Activated naive CD4-positive, alpha-beta T cell (primary cell): ENCODE data around the gene KCNQ5.
"Not testable (repeated sequence)": the region's sequence is repeated elsewhere in the genome, so short reads cannot be mapped to it uniquely, and the experiment has no call there.

ENCODE experiments used
- DNase-seq, 4 experiments: peaks; one replicate each; lab custom pipeline; 2025; lab: John Stamatoyannopoulos, UW

KCNQ5 gene

DNA sequence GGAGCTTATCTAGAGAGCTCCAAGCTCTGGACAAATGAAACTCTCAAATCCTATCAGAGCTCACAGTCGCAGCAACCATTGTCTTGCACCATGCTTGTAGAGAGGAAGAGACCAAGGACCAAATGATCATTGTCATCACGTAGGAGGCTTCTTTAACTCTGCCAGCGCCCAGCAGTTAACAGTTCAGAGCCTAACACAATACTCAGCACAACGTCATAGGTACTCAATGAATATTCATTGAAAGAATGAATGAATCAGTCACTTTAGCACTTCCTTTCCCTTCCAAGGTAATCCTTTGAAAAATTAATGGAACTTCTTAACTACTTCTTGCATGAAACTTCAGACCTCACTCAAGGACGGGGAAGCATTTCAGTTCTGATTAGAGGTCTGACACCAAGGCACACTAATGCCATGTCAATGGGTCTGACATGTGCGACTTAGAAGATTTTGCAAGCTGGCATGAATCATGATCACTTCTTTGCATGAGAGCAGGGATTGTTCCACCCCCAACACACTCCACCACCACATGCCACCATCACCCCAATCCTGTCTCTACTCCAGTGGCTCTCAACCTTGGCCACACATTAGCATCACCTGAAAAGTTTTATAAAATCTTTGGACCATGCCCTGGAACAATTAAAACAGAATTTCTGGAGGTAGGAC lies 558.3 kb downstream of the KCNQ5 start:
- no peak for DNase-seq

DNA sequence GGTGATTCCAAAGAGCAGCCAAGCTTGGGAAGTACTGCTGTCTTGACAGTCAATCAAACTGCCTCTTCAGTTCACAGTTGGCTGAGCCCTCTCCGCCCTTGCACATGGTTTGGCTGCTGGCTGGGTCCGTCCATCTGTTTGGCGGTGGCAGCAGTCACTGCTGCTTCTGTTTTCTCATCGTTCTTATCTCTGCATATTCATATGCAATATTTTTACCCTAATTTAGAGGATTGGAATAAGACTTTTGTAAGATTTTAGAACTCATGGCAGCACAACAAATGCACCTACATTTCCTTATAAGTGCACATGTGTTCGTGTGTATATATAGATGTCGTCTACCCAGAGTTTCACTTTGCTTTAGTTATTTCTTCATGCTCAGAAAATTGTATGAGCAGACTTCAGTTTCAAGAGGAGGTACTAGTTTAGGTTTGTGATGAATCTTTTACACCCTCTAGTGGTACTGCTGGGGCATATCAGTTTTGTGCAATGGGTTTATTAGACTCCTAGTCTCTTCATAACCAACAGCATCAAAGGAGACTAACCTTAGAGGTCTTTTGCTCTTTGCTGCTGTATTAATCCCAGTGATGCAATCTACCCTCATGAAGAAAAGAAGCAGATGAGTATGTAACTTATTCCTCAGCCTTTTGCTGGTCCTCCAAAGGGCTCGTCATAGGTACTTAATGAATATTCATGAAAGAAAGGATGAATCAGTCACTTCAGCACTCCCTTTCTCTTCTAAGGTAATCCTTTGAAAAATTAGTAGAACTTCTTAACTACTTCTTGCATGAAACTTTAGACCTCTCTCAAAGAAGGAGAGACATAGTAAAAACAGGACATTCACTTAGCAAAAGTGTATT lies 559.1 kb downstream of the KCNQ5 start:
- DNase-seq = no peak

DNA sequence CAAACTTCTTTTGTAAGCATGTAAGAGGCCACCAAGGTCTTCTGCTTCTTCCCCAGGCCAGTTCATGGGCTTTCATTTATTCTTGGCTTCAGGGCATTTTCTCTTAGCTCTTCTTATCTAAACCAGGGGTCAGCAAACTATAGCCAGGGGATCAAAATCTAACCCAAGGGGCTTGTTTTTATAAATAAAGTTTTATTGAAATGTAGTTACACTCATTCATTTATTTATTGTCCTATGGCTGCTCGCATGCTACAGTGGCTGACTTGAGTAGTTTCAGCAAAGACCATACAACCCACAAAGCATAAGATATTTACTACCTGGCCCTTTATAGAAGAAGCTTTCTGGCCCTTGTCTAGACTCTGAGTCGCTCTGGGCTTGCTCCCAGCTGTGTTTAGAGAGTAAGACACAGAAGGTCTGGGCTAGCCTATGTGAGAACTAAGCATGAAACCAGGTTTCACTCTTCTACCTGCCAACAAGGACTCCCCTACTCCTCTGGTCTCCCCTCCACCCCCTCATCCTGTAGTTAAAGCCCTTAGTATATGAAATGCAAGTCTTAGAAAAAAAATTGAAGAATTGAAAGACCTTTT lies 560.2 kb downstream of the KCNQ5 start:
- no peak for DNase-seq

DNA sequence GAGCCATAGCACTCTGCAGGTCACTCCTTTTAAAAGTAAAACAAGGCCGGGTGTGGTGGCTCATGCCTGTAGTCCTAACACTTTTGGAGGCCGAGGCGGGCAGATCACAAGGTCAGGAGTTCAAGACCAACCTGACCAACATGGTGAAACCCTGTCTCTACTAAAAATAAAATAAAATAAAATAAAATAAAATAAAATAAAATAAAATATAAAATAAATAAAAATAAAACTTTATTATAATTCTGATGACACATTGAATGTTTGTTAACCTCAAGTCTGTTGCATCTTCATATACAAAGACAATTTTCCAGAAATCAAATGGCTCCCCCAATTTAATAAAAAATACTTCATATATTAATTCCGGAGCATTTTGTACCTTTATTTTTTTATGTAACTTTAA lies 571.4 kb downstream of the KCNQ5 start:
- DNase-seq = not testable (repeated sequence)

DNA sequence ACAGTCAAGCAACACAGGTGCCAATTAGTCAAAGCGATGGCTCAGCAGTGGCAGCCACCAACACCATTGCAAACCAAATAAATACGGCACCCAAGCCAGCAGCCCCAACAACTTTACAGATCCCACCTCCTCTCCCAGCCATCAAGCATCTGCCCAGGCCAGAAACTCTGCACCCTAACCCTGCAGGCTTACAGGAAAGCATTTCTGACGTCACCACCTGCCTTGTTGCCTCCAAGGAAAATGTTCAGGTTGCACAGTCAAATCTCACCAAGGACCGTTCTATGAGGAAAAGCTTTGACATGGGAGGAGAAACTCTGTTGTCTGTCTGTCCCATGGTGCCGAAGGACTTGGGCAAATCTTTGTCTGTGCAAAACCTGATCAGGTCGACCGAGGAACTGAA lies 572.9 kb downstream of the KCNQ5 start:
- DNase-seq = no peak

DNA sequence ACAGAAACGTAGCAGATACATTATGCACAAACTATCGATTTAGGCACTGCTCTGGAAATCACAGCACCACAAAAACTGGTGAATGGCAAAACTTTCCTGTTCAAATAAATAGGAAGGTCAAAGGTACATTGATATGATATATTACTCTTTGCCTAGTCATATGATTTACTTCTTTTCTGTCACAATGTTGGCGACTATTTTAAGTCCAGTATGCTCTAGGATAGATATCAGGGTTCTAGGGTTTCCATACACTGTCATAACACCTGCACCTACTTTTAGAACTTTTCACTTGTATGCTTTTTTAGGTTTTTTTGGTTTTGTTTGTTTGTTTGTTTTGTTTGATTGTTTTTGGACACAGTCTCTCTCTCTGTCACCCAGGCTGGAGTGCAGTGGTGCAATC lies 578.4 kb downstream of the KCNQ5 start:
- DNase-seq = no peak

DNA sequence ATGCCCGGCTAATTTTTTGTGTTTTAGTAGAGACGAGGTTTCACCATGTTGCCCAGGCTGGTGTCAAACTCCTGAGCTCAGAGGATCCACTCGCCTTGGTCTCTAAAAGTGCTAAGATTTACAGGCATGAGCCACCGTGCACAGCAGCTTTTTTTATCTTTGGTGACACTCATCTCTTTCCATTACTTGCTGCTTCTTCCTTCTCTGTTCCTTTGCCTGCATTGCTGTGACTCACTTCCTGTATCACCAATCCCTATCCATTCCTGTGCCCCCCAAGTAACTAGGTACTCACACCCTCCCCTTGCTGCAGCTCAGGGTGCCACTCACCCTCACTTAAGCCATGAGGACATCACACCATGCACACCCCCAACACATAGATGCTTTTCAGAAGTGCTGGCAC lies 578.9 kb downstream of the KCNQ5 start:
- DNase-seq = no peak

DNA sequence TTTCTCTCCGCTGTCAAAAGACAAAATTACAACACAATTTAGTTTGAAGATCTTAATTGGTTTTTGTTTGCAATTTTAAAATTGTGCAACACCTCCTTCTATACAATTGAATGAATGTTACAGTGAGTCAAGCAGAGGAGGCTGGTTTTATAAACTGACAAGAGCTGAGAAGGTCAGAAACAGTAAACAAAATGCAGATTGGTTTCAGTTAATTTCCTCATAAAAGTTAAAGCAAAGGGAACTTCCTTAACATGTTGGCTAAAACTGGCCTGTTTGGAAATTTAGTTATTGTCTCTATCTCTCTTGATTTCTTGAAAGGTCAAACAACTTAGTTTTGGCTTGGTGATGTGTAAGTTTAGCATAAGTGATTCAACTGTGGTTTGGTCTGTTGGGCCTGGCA lies 581.2 kb downstream of the KCNQ5 start:
- DNase-seq = no peak

DNA sequence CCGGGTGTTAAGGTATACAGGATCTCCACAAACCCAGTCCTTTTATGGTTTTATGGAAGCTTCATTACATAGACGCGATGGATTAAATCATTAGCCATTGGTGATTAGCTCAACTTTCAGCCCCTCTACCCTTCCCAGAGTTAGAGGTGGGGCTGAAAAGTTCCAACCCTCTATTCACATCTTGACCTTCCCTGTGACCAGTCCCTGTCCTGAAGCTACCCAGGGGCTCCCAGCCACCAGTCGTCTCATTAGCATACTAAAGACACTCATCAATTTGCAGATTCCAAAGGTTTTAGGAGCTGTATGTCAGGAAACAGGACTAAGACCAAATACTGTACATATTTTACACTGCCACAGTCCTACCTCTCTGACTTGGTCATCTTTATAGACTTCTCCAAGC lies 582.4 kb downstream of the KCNQ5 start:
- no peak for DNase-seq

DNA sequence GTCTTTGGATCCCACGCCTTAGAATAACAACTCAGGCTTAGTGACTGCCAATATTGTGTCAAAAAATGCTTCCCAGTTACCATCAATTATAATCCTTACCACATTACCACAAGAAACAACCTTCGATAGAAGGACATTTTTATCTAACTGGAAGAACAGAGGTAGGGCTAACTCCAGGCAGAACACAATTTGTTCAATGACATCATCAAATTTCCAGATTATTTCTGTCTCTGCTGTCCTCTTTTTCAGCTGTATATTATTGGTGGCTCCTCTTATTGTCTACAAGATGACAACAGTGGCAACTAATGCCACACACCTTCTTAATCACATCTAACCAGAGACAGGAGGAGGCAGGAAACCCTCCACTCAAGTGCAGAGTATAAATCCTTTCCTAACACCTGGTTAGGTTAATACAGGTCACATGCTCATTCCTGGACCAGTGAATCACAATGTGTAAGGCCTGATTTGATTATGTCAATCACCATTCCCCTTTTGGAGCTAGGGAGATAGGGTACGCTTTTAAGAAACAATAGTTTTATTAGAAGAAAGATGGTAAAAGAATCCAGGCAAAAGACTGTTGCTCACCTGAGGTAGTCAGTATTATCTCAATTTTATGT lies 585.5 kb downstream of the KCNQ5 start:
- no peak for DNase-seq

DNA sequence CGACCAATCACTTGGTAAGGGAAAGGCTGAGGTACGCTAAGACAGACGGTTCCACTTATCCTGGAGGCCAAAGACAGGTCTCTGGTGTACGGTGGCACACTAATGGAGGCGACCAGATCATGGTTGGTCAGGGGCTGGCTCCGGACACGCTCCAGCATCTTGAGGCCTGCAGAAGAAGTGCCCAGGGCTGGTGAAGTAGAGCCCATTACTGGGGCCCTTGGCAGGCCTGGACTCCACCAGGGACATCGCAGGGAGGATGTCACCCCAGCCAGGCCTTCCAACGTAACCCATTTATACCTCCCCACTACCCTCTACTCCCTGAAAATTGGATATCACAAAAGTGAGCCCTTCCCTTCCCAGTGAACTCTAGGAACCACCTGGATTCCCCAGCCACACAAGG lies 587.3 kb downstream of the KCNQ5 start:
- no peak for DNase-seq

DNA sequence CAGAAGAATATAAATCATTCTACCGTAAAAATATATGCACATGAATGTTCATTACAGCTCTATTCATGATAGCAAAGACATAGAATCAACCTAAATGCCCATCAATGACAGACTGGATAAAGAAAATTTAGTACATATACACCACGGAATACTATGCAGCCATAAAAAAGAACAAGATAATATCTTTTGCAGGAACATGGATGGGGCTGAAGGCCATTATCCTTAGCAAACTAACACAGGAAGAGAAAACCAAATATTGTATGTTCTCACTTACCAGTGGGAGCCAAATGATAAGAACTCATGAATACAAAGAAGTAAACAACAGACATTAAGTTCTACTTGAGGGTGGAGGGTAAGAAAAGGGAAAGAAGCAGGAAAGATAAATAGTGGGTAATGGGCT lies 595.0 kb downstream of the KCNQ5 start:
- no peak for DNase-seq

DNA sequence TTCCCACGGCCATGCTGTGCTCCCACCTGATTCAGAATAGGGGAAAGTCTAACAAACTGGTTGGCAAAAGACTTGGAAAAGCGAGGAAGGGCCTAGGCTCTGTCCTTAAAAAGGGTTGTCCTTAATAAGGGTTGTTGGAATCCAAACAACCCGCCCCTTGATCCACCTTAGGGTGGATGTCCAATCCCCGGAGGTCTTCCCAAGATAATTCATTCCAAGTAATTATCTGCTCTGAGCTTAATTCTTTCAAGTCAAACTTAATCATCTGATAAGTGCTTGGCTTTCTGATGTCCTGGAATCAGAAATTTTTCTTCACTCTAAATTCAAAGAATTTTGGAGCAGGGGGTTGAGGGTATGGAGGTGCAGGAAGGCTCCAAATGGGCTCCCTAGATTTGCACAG lies 603.5 kb downstream of the KCNQ5 start, which contains the start of gene KHDC1L:
Gene KHDC1L, minus strand, starts transcription at position 101 of the 400 bp plus-strand sequence. Its CDS starts 88 bp downstream, at position 13.
- no peak for DNase-seq

DNA sequence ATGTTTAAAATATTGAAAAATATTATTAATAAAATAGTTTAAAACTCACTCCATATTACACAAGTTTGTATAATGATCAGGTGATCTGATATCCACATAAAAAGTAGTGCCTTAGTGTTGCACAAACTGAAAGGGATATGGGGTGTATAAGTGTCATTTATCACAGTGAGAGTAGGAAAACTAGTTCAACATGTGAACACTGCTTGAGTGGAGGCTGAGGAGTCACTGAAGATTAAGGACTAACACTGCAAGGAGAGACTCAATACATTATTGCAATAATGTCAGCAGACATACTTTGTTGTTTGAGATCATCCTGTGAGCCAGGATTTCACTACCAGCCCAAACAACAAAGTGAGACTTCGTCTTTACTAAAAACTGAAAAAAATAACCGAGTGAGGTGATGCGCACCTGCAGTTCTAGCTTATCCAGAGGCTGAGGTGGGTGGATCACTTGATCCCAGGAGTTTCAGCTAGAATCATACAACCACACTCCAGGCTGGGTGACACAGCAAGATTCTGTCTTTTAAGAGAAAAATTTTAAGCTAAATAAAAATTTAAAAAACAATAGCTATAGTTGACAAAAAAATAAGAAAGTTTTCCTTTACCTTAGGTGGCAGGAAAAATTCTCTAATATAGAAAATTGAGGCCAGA lies 605.9 kb downstream of the KCNQ5 start:
- DNase-seq = no peak

DNA sequence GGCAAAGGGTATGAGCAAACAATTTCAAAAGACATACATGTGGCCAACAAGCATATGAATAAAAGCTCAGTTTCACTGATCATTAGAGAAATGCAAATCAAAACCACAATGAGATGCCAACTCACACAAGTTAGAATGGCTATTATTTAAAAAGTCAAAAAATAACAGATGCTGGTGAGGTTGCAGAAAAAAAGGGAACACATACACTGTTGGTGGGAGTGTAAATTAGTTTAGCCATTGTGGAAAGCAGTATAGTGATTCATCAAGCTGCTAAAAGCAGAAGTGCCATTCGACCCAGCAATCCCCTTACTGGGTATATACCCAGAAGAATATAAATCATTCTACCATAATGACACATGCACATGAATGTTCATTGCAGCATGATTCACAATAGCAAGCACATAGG lies 610.1 kb downstream of the KCNQ5 start:
- DNase-seq = no peak

DNA sequence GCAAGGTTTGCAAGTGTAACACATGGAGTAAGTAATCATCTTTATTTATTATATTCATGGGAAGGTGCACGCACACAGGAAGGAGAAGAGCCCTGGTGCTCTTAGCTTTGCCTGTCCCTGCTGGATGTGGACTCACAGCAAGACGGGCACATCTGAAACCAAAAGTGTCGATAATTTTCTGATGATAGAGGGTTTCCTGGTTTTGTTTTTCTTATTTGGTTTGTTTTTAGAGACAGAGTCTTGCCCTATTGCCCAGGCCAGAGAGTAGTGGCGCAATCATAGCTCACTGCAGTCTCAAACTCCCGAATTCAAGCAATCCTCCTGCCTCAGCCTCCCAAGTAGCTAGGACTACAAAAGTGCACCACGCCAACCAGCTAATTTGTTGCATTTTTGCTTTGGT lies 611.2 kb downstream of the KCNQ5 start:
- DNase-seq = no peak

DNA sequence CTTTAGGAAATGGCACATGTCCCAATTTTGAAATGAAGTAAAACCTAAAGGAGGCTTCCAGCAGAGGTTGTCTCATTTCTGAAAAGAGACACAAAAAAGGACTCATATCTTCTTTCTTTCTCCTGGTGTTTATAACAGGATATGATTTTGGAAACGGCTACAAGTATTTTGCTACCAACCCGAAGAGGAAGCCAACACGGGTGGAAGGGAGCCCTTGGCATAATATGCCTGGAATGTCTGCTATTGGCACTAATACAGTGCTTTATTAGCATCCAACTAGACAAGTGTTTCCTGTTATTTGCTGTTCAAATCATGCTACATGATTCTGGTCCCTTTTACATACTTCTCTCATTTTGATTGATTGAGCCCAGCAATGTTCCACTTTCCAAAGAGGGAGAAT lies 612.1 kb downstream of the KCNQ5 start:
- DNase-seq = not testable (repeated sequence)

DNA sequence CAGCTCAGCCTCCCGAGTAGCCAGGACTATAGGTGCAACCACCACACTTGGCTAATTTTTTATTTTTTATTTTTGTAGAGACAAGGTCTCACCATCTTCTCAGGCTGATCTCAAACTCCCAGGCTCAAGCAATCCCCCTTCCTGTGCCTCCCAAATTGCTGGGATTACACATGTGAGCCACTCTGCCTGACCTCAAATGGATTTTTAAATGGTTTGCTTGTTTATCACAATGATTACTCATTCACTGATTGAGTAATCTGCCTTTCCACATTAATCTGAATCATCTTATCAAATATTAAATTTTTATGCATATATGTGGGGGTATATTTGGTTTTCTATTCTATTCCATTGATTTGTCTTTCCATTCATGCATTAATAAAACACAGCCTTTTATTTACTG lies 612.9 kb downstream of the KCNQ5 start:
- DNase-seq = no peak

DNA sequence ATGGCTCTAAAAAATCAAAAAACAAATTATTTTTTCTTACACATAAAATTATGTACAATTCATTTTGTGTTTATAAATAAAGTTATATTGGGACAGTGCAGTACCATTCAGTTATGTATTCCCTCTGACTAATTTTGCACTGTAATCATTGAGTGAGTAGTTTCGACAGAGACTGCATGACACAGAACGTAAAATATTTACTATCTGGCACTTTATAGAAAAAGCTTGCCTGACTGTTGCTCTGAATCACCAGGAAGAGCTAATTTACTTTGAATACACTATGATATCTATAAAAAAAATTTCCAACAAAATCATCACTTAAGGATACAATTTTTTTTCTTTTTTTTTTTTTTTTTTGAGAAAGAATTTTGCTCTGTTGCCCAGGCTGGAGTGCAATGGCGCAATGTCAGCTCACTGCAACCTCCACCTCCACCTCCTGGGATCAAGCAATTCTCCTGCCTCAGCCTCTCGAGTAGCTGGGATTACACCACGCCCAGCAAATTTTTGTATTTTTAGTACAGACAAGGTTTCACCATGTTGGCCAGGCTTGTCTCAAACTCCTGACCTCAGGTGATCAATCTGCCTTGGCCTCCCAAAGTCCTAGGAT lies 614.4 kb downstream of the KCNQ5 start:
- DNase-seq = no peak

DNA sequence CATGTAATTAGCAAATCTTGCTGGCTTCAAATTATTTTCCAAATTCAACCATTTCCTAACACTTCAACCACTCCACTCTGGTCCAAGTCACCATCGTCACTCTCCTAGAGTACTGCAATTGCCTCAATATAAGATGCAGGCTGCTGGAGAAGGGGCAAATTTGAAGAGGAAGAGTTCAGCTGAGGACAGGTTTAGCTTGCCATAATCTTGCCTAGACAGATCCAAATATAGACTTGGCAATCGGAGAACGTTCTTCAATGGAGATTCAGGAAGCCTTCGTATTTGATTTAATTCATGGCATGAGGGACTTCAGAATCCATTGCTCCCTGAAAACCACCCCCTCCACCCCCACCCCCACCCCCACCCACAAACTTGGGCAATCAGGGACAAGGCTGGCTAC lies 618.9 kb downstream of the KCNQ5 start:
- no peak for DNase-seq

DNA sequence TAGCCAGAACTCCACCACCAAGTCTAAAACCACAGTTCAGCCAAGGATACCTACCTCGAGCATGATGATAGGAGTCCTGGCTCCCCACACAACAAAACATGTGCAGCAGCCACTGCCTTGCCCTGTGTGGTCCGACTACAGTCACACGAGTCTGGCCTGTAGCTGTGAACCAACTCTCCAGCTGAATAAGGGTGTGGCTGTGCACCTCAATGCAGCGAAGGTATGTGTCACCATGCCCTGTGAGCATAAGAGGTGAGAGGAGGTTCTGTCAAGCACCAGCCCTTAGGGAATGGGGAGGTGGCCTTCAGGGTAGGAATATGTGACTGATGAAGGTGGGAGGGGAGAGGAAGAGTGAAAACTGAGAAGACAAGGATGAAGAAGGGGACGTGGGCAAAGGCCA lies 620.1 kb downstream of the KCNQ5 start:
- no peak for DNase-seq
